OCI-LY7 (cell line): ENCODE data around the gene IL17RE. TPM values are rescaled to one million over a fixed set of nuclear protein-coding genes. Genes with fewer than 3 reads are reported as not detected.
"Not testable (repeated sequence)": the region's sequence is repeated elsewhere in the genome, so short reads cannot be mapped to it uniquely, and the experiment has no call there.

ENCODE experiments used
- BruUV-seq: library from RNA; stranded (reverse); fragments of 400-500 nt; replicated peaks from 2 replicates; lab custom pipeline; 2021; lab: Mats Ljungman, UMichigan
- CTCF ChIA-PET: fragments of 300-600 bp; sonication (Branson Sonifier 250); formaldehyde crosslinking; loops from one replicate; lab custom pipeline; 2022; ENCODE audit warnings: antibody characterized with exemption; ENCODE audit not compliant: unreplicated experiment; lab: Charles Lee
- POLR2A ChIA-PET: fragments of 300-600 bp; sonication (Branson Sonifier 250); formaldehyde crosslinking; loops from one replicate; lab custom pipeline; 2022; ENCODE audit warnings: antibody characterized with exemption; lab: Charles Lee
- DNase-seq: peaks from one replicate; pipeline ENCODE4 v3.0.0-alpha.2; 2015; ENCODE audit warnings: low spot score
- H2AFZ ChIP-seq: fragments of 200-600 bp; sonication (generic), shearing (Covaris generic); 2 replicates; pipeline ENCODE4 v1.6.1; 2014; ENCODE audit warnings: mild to moderate bottlenecking, antibody characterized with exemption, low read length, moderate library complexity
- H3K27ac ChIP-seq: fragments of 200-600 bp; sonication (generic); 2 replicates; pipeline ENCODE4 v1.5.1; 2014; ENCODE audit warnings: mixed run types, low read depth, mild to moderate bottlenecking, moderate library complexity, low read length, inconsistent platforms; ENCODE audit not compliant: poor library complexity, severe bottlenecking
- H3K36me3 ChIP-seq: fragments of 200-600 bp; sonication (generic); 2 replicates; pipeline ENCODE4 v1.6.1; 2014; ENCODE audit warnings: mild to moderate bottlenecking, antibody characterized with exemption, low read length, moderate library complexity, mixed read lengths; ENCODE audit not compliant: insufficient read depth
- H3K4me1 ChIP-seq: fragments of 200-600 bp; sonication (generic); 2 replicates; pipeline ENCODE4 v1.5.1; 2014; ENCODE audit warnings: mild to moderate bottlenecking, low read length; ENCODE audit not compliant: insufficient read depth, poor library complexity, severe bottlenecking
- H3K4me2 ChIP-seq: fragments of 200-600 bp; sonication (generic); 2 replicates; pipeline ENCODE4 v1.6.1; 2014; ENCODE audit warnings: mild to moderate bottlenecking, low read length
- H3K4me3 ChIP-seq: fragments of 200-600 bp; sonication (generic); 2 replicates; pipeline ENCODE4 v1.5.1; 2014; ENCODE audit warnings: mild to moderate bottlenecking, low read depth, low read length; ENCODE audit not compliant: poor library complexity, severe bottlenecking
- H3K79me2 ChIP-seq: fragments of 200-600 bp; sonication (generic); 2 replicates; pipeline ENCODE4 v1.6.1; 2016; ENCODE audit warnings: low read depth, mild to moderate bottlenecking, low read length, moderate library complexity, mixed read lengths; ENCODE audit not compliant: insufficient read depth
- H3K9me2 ChIP-seq: fragments of 200-600 bp; sonication (generic); 2 replicates; pipeline ENCODE4 v1.6.1; 2016; ENCODE audit warnings: mild to moderate bottlenecking, low read length, mixed read lengths; ENCODE audit not compliant: insufficient read depth
- H3K9me3 ChIP-seq: fragments of 200-600 bp; sonication (generic); 2 replicates; pipeline ENCODE4 v1.6.1; 2014; ENCODE audit warnings: mild to moderate bottlenecking, mixed run types, low read length, mixed read lengths
- H4K20me1 ChIP-seq: fragments of 200-600 bp; sonication (generic); 2 replicates; pipeline ENCODE4 v1.6.1; 2014; ENCODE audit warnings: mild to moderate bottlenecking, antibody characterized with exemption, low read length, moderate library complexity, mixed read lengths; ENCODE audit not compliant: insufficient read depth
- CTCF ChIP-seq: fragments of 200-600 bp; sonication (generic); conservative IDR thresholded peaks from 2 replicates; pipeline ENCODE4 v1.5.1; 2014; ENCODE audit warnings: mild to moderate bottlenecking, antibody characterized with exemption, low read length, moderate library complexity, mixed read lengths
- EZH2phosphoT487 ChIP-seq: fragments of 200-600 bp; sonication (generic); IDR thresholded peaks from 2 replicates; pipeline ENCODE4 v1.6.1; 2018; ENCODE audit warnings: low read depth, borderline replicate concordance, mild to moderate bottlenecking, mixed run types, antibody characterized with exemption, low read length, moderate library complexity, mixed read lengths
- intact Hi-C: fragments of 100-400 bp; cut with micrococcal nuclease; formaldehyde crosslinking; loops from one replicate; pipeline ENCODE4 v1.10.0; 2022; ENCODE audit not compliant: unreplicated experiment
- total RNA-seq, 2 experiments: library from RNA; depleted of rRNA in 1 of 2; stranded (reverse); fragments of >200 nt in 1 of 2; shearing (Covaris generic) in 1 of 2; gene quantifications; 2 replicates each; pipeline ENCODE4 v1.2.3, GENCODE V29; 2014 to 2022

The IL17RE gene
- total RNA-seq, 2 experiments from 2014 or later: 0.06 to 1.1 TPM

- no TSS peak for BruUV-seq
- H3K36me3 ChIP-seq: no peaks in the 10 kb centered on the region
- TF ChIP-seq CTCF: no peak
- TF ChIP-seq EZH2phosphoT487: no peak
- no peaks in the 10 kb centered on the region for H3K9me3 ChIP-seq
- H2AFZ ChIP-seq: no peak overlapping the region
- ChIA-PET POLR2A (interaction anchor here (0.5 kb wide), 1 partner anchor 109 kb away, joined by 3 read pairs; no protein-coding TSS in a partner anchor), CTCF (interaction anchor here (0.6 kb wide), 1 partner anchor 140 kb away, joined by 4 read pairs; no protein-coding TSS in a partner anchor)
- H3K9me2 ChIP-seq: no peaks in the 10 kb centered on the region
- H3K27ac ChIP-seq: no peak overlapping the region
- no peaks in the 10 kb centered on the region for H3K4me1 ChIP-seq
- no peak overlapping the region for H3K4me2 ChIP-seq
- intact Hi-C loops: no loop called here
- no peak for DNase-seq
- H3K4me3 ChIP-seq: no peak overlapping the region
- no peaks in the 10 kb centered on the region for H4K20me1 ChIP-seq
- no peaks in the 10 kb centered on the region for H3K79me2 ChIP-seq
Measured at GRCh38 chr3:9867106-9867505, 35.5 kb upstream of the IL17RE start.

GRCh38 chr3:9869955-9870354, 32.7 kb upstream of the IL17RE start:
- Histone ChIP-seq H3K4me3 (no peak overlapping the region), H3K36me3 (no peaks in the 10 kb centered on the region), H3K27ac (no peak overlapping the region), H2AFZ (no peak overlapping the region), H3K4me2 (no peak overlapping the region), H4K20me1 (no peaks in the 10 kb centered on the region), H3K9me3 (no peaks in the 10 kb centered on the region), H3K9me2 (no peaks in the 10 kb centered on the region), H3K79me2 (no peaks in the 10 kb centered on the region), H3K4me1 (no peaks in the 10 kb centered on the region)
- CTCF ChIA-PET: no interaction called here
- no peak for DNase-seq
- intact Hi-C loops: no loop called here
- no TSS peak for BruUV-seq
- TF ChIP-seq EZH2phosphoT487: no peak
- TF ChIP-seq CTCF: no peak
- POLR2A ChIA-PET: interaction anchor here (0.7 kb wide), 1 partner anchor 14 kb away, joined by 3 read pairs; no protein-coding TSS in a partner anchor

GRCh38 chr3:9870978-9871377, 31.7 kb upstream of the IL17RE start:
- Histone ChIP-seq H3K79me2 (no peaks in the 10 kb centered on the region), H3K27ac (no peak overlapping the region), H3K4me1 (no peaks in the 10 kb centered on the region), H4K20me1 (no peaks in the 10 kb centered on the region), H3K9me3 (no peaks in the 10 kb centered on the region), H3K4me2 (no peak overlapping the region), H3K9me2 (no peaks in the 10 kb centered on the region), H3K4me3 (no peak overlapping the region), H3K36me3 (no peaks in the 10 kb centered on the region), H2AFZ (no peak overlapping the region)
- POLR2A ChIA-PET: interaction anchor here (0.7 to 1.8 kb wide), 3 partner anchors 13 to 188 kb away, joined by 3 to 6 read pairs (median 4); no protein-coding TSS in a partner anchor
- intact Hi-C loops: no loop called here
- DNase-seq: no peak
- TF ChIP-seq CTCF (no peak), EZH2phosphoT487 (no peak)
- BruUV-seq: no TSS peak
- CTCF ChIA-PET: no interaction called here

- CTCF ChIA-PET, H3K4me1 ChIP-seq, H3K9me3 ChIP-seq, H3K4me3 ChIP-seq, H3K79me2 ChIP-seq, H3K9me2 ChIP-seq, H3K36me3 ChIP-seq, H4K20me1 ChIP-seq, H2AFZ ChIP-seq, H3K27ac ChIP-seq, DNase-seq, BruUV-seq, H3K4me2 ChIP-seq, intact Hi-C loops: not testable (repeated sequence)
- POLR2A ChIA-PET: interaction anchor here (1.8 kb wide), 1 partner anchor 12 kb away, joined by 6 read pairs; no protein-coding TSS in a partner anchor
Measured at GRCh38 chr3:9872067-9872466, 30.6 kb upstream of the IL17RE start.
